Colonic mucosa (tissue), 4 donors: ENCODE data around the gene NRXN2. TPM values are rescaled to one million over a fixed set of nuclear protein-coding genes. Genes with fewer than 3 reads are reported as not detected.

Source experiments
- DNase-seq: peaks from one replicate; pipeline ENCODE4 v3.0.0-alpha.2; 2020
- H3K27ac ChIP-seq: fragments of 200-600 bp; one replicate; pipeline ENCODE4 v1.8.0; 2021
- H3K27me3 ChIP-seq: fragments of 200-600 bp; one replicate; pipeline ENCODE4 v1.8.0; 2021
- H3K36me3 ChIP-seq: fragments of 200-600 bp; one replicate; pipeline ENCODE4 v1.8.0; 2021
- H3K4me1 ChIP-seq: fragments of 200-600 bp; one replicate; pipeline ENCODE4 v1.8.0; 2021; ENCODE audit warnings: mild to moderate bottlenecking
- H3K4me3 ChIP-seq: fragments of 200-600 bp; one replicate; pipeline ENCODE4 v1.8.0; 2021
- H3K9ac ChIP-seq, 2 donors: one replicate each; pipeline ENCODE4 v1.7.0; 2013; ENCODE audit warnings: control low read depth in 2 of 2, low read depth in 2 of 2, low read length in 2 of 2
- H3K9me3 ChIP-seq: fragments of 200-600 bp; one replicate; pipeline ENCODE4 v1.8.0; 2021
- CTCF ChIP-seq: fragments of 200-600 bp; IDR thresholded peaks from one replicate; pipeline ENCODE4 v1.8.0; 2022; ENCODE audit warnings: antibody characterized with exemption, mild to moderate bottlenecking
- intact Hi-C: fragments of 100-400 bp; cut with DNase I; formaldehyde crosslinking; loops from one replicate; pipeline ENCODE4 v1.14.1; 2022
- total RNA-seq, 2 donors: library from RNA; stranded (reverse); fragmentation: NEBNext Ultra II Directional in 1 of 2; extraction: Animal tissue kit (Norgen Biotek cat#: 25700) in 1 of 2; gene quantifications; one replicate each; pipeline ENCODE4 v1.2.1, GENCODE V29; 2021
- donor health status: healthy.
- donor health status: DM: no; HTN: no; CAD: no.
- donor health status: DM: no; HTN: no; CAD: no.

The NRXN2 gene
- total RNA-seq, 2 donors from 2014 or later: 2.2 to 5.4 TPM

GRCh38 chr11:64560139-64560771 lies 162.7 kb downstream of the NRXN2 start:
- no peak overlapping the region for H3K27ac ChIP-seq
- H3K36me3 ChIP-seq: no peaks in the 10 kb centered on the region
- H3K9me3 ChIP-seq: no peaks in the 10 kb centered on the region
- H3K4me1 ChIP-seq: no peaks in the 10 kb centered on the region
- no peak for TF ChIP-seq CTCF
- no peak overlapping the region for H3K4me3 ChIP-seq
- no peaks in the 10 kb centered on the region for H3K27me3 ChIP-seq
- intact Hi-C loops: no loop called here
- DNase-seq: no peak
- no peak overlapping the region for H3K9ac ChIP-seq

- H3K9ac ChIP-seq: no peak overlapping the region
- no peak for TF ChIP-seq CTCF
- intact Hi-C loops: no loop called here
- H3K4me1 ChIP-seq: no peaks in the 10 kb centered on the region
- DNase-seq: no peak
- no peak overlapping the region for H3K4me3 ChIP-seq
- no peaks in the 10 kb centered on the region for H3K36me3 ChIP-seq
- H3K27me3 ChIP-seq: no peaks in the 10 kb centered on the region
- no peaks in the 10 kb centered on the region for H3K9me3 ChIP-seq
- no peak overlapping the region for H3K27ac ChIP-seq
Observed at GRCh38 chr11:64559351-64560138, 163.5 kb downstream of the NRXN2 start.

GRCh38 chr11:64558869-64559268 lies 164.1 kb downstream of the NRXN2 start:
- no peak overlapping the region for H3K27ac ChIP-seq
- H3K4me1 ChIP-seq: no peaks in the 10 kb centered on the region
- H3K9me3 ChIP-seq: no peaks in the 10 kb centered on the region
- H3K36me3 ChIP-seq: no peaks in the 10 kb centered on the region
- no peaks in the 10 kb centered on the region for H3K27me3 ChIP-seq
- no peak for DNase-seq
- intact Hi-C loops: no loop called here
- no peak overlapping the region for H3K9ac ChIP-seq
- no peak for TF ChIP-seq CTCF
- H3K4me3 ChIP-seq: no peak overlapping the region

GRCh38 chr11:64558065-64558745 lies 164.8 kb downstream of the NRXN2 start:
- no peak for TF ChIP-seq CTCF
- H3K27me3 ChIP-seq: no peaks in the 10 kb centered on the region
- no peaks in the 10 kb centered on the region for H3K4me1 ChIP-seq
- H3K4me3 ChIP-seq: no peak overlapping the region
- no peak for DNase-seq
- H3K27ac ChIP-seq: no peak overlapping the region
- H3K9me3 ChIP-seq: no peaks in the 10 kb centered on the region
- H3K9ac ChIP-seq: no peak overlapping the region
- H3K36me3 ChIP-seq: no peaks in the 10 kb centered on the region
- intact Hi-C loops: no loop called here

- no peaks in the 10 kb centered on the region for H3K27me3 ChIP-seq
- H3K36me3 ChIP-seq: no peaks in the 10 kb centered on the region
- no peak overlapping the region for H3K9ac ChIP-seq
- intact Hi-C loops: no loop called here
- H3K27ac ChIP-seq: no peak overlapping the region
- no peak for TF ChIP-seq CTCF
- no peak overlapping the region for H3K4me3 ChIP-seq
- no peaks in the 10 kb centered on the region for H3K9me3 ChIP-seq
- no peaks in the 10 kb centered on the region for H3K4me1 ChIP-seq
- no peak for DNase-seq
Observed at GRCh38 chr11:64556721-64557250, 166.2 kb downstream of the NRXN2 start.

Other genes starting within 250 kb of the NRXN2 start
- not detected for gene SLC22A11, start 167.3 kb downstream of the NRXN2 start, total RNA-seq
- gene SLC22A12, start 132.0 kb downstream of the NRXN2 start, total RNA-seq: not detected
- gene RASGRP2, start 20.9 kb upstream of the NRXN2 start, total RNA-seq: 1 to 10 TPM; 2.8 to 3.5 TPM
- gene PYGM, start 36.8 kb upstream of the NRXN2 start, total RNA-seq: 1 to 10 TPM; 1.6 to 2.7 TPM
- gene SF1, start 55.3 kb upstream of the NRXN2 start, total RNA-seq: 100 to 1,000 TPM; 164 to 220 TPM
- gene MAP4K2, start 80.0 kb upstream of the NRXN2 start, total RNA-seq: 10 to 100 TPM in 1 of 2 donors, 1 to 10 TPM in 1; 9.2 to 13.3 TPM
- 10 to 100 TPM; 21.1 to 45.5 TPM for gene MEN1, start 87.4 kb upstream of the NRXN2 start, total RNA-seq
- 10 to 100 TPM; 29.3 to 41.6 TPM for gene CDC42BPG, start 121.5 kb upstream of the NRXN2 start, total RNA-seq
- gene EHD1, start 155.4 kb upstream of the NRXN2 start, total RNA-seq: 10 to 100 TPM; 66.5 to 72.3 TPM
- 10 to 100 TPM; 30.6 to 32.8 TPM for gene ATG2A, start 194.0 kb upstream of the NRXN2 start, total RNA-seq
- gene PPP2R5B, start 201.5 kb upstream of the NRXN2 start, total RNA-seq: 10 to 100 TPM; 18.6 to 36.1 TPM
- gene GPHA2, start 212.7 kb upstream of the NRXN2 start, total RNA-seq: not detected
- gene MAJIN, start 248.9 kb upstream of the NRXN2 start, total RNA-seq: not detected